Omental fat pad (tissue), 4 donors: ENCODE results near the gene CCNK. TPM values are rescaled to one million over a fixed set of nuclear protein-coding genes. Genes with fewer than 3 reads are reported as not detected.

Source experiments
- ATAC-seq: fragments of 150-250 bp; one replicate; pipeline ENCODE4 v1.9.1; 2016; ENCODE audit warnings: mild to moderate bottlenecking, moderate library complexity; ENCODE audit not compliant: low FRiP score
- DNase-seq: peaks from one replicate; pipeline ENCODE4 v3.0.0-alpha.2; 2019; ENCODE audit warnings: low spot score
- total RNA-seq, 4 donors: library from RNA; depleted of rRNA; stranded (reverse); fragments of >200 nt; gene quantifications; one replicate each; pipeline ENCODE4 v1.1.0, GENCODE V29; 2016
- TF ChIP-seq, protein P1 (sequence below), 3 donors: fragments of 450-650 bp; IDR thresholded peaks; one replicate each; pipeline ENCODE4 v1.5.1; 2016 to 2017; ENCODE audit warnings: antibody characterized with exemption in 3 of 3, mild to moderate bottlenecking in 3 of 3, moderate library complexity in 2 of 3

Gene CCNK
- total RNA-seq, 4 donors from 2014 or later: 23.2 to 37.0 (median 34.7) TPM

DNA sequence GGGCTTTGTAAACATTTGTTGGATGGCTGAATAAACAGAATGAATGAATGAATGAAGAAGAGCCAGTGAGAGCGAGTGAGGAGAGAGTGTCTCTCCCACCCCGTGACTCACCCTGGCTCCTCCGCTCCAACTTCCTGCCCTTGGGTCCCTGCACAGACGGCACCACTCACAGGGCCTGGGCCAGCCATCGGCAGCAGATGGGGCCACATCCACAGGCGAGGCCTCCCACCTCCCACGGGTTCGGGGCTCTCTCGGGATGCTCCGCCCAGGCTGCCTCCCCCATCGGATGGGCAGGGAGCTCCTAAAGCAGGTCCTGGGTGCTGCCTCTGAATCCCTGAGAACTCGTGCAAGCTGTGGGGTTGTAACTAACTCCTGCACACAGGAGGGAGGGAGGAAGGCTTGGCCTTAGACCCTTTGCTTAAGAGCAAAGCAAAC is 41.3 kb downstream of the CCNK start:
- TF ChIP-seq, protein P1, sequence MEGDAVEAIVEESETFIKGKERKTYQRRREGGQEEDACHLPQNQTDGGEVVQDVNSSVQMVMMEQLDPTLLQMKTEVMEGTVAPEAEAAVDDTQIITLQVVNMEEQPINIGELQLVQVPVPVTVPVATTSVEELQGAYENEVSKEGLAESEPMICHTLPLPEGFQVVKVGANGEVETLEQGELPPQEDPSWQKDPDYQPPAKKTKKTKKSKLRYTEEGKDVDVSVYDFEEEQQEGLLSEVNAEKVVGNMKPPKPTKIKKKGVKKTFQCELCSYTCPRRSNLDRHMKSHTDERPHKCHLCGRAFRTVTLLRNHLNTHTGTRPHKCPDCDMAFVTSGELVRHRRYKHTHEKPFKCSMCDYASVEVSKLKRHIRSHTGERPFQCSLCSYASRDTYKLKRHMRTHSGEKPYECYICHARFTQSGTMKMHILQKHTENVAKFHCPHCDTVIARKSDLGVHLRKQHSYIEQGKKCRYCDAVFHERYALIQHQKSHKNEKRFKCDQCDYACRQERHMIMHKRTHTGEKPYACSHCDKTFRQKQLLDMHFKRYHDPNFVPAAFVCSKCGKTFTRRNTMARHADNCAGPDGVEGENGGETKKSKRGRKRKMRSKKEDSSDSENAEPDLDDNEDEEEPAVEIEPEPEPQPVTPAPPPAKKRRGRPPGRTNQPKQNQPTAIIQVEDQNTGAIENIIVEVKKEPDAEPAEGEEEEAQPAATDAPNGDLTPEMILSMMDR (IDR thresholded peaks at IDR 0.05): no peak
- ATAC-seq (peak; percentile 52), DNase-seq (no peak)

DNA sequence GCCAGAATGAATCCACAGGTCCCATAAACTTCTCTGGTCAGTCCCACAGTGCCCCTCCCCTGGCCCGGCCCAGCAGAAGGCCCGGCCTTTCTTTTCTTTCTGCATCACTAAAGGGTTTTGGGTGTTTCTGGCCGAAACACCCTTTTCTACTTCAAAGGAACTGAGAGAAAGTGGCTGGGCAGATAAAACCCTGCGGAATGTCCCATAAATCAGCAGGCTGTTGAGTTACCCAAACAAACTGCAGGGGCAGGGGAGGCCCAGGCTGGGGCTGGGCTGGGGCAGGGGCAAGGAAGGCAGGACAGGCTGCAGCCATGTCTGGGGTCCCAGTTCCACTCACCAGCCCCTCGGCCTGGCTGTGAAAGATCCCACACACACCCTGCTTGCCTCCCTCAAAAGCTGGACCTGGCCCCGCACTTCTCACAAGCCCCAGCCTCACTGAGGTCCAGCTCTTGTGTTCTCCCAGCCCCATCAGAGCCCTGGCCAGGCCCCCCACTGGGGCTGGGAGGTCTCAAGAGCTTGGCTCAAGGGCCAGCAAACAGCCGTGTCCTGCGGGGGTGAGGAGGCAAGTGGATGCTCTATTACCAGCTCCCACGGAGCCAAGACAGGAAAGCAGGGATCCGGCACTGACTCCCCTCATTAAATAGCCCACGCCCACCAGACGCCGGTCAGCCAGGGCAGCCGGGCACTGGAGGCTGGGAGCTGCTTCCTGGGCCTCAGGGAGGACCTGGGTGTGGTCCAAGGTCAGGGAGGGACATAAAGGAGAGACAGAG is 41.9 kb downstream of the CCNK start:
- ATAC-seq (no peak), DNase-seq (no peak)
- TF ChIP-seq, protein P1 (IDR thresholded peaks at IDR 0.05): no peak

DNA sequence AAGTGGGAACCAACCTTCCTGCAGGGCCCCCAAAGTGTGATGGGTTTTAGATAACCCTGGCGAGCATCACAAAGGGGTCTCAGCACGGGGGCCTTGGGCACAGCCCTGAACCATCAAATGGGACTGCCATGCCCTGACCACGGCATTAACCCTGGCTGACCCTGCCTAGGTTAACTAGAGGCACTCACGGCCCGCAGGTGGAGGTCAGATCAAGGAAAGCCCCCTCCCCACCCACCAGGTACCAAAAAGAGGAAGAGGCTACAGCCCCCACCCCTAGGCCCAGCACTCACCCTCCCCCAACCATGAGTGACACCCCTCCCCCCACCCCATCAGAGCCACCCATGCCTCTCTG is 42.5 kb downstream of the CCNK start:
- DNase-seq (no peak), ATAC-seq (no peak)
- TF ChIP-seq, protein P1 (IDR thresholded peaks at IDR 0.05): no peak

DNA sequence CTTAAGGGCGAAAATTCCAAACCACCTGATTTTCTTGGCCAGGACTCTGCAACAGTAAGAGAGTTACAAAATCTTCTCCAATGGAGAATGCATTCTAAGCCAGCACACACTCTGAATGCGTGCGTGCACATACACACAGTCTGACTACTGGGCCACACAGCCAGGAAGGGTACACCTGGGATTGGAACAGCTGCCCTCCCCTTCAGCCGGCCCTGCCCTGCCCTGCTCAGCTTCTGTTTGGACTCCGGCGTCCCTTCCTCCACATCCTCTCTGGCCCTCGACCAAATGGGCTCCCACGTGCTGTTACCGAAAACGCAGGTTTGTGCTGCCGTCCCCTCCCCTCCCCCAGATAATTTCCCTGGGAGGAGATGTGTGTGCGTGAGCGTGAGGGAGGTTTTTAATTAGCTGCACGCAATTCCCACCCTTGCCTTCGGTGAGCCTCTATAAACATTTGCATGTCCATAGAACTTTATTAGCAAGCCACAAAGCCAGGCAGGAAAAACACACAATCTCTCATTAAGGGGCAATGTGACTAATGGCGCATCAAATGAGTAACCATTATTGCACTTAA is 43.0 kb downstream of the CCNK start:
- ATAC-seq: peak; percentile 5
- no peak for DNase-seq
- TF ChIP-seq, protein P1 (IDR thresholded peaks at IDR 0.05): no peak

DNA sequence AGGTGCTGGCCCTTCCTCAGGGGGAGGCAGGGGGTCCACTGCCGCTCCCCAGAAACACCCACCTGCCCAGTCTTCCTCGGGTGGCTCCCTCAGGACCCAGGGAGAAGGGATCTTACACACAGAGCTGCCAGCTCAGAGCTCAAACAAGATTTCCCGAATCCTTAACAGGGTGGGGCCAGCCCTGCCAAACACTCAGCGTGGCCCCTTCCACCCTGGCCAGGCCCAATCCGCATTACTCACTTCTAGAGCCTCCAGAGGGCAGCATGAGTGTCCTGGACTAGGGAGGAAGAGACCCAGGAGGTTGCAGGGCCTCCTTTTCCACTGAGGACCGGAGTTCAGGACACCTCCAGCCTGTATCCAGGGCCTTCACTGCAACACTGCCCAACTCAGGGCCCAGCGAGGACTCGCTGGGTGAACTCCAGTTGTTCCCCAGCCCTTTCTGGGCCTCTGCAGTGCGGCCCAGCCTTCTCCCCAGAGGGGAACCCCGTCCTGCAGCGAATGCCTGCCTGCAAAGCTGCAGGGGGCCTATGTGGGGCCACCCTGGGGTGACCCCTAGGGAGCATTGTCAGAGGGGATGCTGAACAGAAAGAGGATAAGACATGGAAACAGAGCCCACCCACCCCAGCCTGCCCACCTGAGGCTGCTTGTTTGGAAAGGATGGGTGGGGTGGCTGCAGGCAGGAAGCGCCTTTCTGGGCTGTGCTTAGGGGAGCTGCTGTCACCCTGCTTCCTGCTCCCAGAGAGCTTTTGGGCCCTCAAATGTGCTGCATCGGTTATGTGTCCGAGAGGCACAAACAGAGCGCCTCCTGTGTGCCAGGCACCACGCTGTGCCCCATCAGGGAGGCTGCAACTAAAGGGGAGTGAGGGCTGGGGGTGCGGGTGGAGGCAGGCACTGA is 43.8 kb downstream of the CCNK start:
- TF ChIP-seq, protein P1 (IDR thresholded peaks at IDR 0.05): no peak
- peak; percentile 65 for ATAC-seq
- DNase-seq: no peak

DNA sequence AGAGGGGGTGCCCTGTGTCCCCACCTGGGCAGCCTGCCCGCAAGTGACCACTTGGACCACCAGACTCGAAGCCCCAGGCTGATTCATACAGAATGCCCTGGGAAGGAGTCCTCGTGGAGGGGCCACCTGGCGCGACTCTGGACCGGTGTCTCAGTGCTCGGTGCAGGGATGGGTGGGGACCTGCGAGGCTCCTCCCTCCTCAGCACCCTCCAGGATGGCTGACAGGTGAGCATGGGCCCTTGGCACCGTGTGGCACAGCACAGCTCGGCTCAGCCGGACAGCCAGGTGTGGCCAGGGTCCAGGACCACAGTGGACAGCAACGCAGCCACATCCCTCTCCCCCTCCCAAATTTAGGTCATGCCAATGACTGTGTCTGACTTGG is 44.5 kb downstream of the CCNK start:
- no peak for ATAC-seq
- TF ChIP-seq, protein P1 (IDR thresholded peaks at IDR 0.05): no peak
- DNase-seq: no peak
